Heart right ventricle (tissue), 16 donors: ENCODE data around the gene AKR1C3. TPM values are rescaled to one million over a fixed set of nuclear protein-coding genes. Genes with fewer than 3 reads are reported as not detected.
"Not testable (repeated sequence)": the region's sequence is repeated elsewhere in the genome, so short reads cannot be mapped to it uniquely, and the experiment has no call there.

Source experiments
- ATAC-seq, 8 donors: fragments of 200-7000 bp; cut with Tn5 transposase; one replicate each; pipeline ENCODE4 v1.9.1; 2020; ENCODE audit warnings: mild to moderate bottlenecking in 8 of 8, moderate library complexity in 8 of 8, moderate number of reproducible peaks in 1 of 8
- DNase-seq, 2 donors: peaks; one replicate each; pipeline ENCODE4 v3.0.0-alpha.2; 2020
- H3K27ac ChIP-seq, 10 donors: fragments of 200-600 bp; sonication (generic) in 2 of 10; one replicate each; pipeline versions ENCODE4 v1.5.0 to v1.8.0; 2020 to 2022; ENCODE audit warnings: mild to moderate bottlenecking in 3 of 10
- H3K27me3 ChIP-seq, 7 donors: fragments of 200-600 bp; one replicate each; pipeline ENCODE4 v1.8.0; 2021 to 2022; ENCODE audit warnings: mild to moderate bottlenecking in 2 of 7
- H3K36me3 ChIP-seq, 9 donors: fragments of 200-600 bp; sonication (generic) in 1 of 9; one replicate each; pipeline versions ENCODE4 v1.5.0 to v1.8.0; 2020 to 2022; ENCODE audit warnings: mild to moderate bottlenecking in 2 of 9
- H3K4me1 ChIP-seq, 9 donors: fragments of 200-600 bp; sonication (generic) in 1 of 9; one replicate each; pipeline versions ENCODE4 v1.5.0 to v1.8.0; 2020 to 2022; ENCODE audit warnings: mild to moderate bottlenecking in 4 of 9
- H3K4me3 ChIP-seq, 10 donors: fragments of 200-600 bp; sonication (generic) in 2 of 10; one replicate each; pipeline versions ENCODE4 v1.5.0 to v1.8.0; 2020 to 2022; ENCODE audit warnings: mild to moderate bottlenecking in 7 of 10, moderate library complexity in 2 of 10
- H3K9me3 ChIP-seq, 11 donors: fragments of 200-600 bp in 10 of 11; sonication (generic) in 2 of 11; one replicate each; pipeline versions ENCODE4 v1.5.0 to v1.8.0; 2013 to 2022; ENCODE audit warnings: mild to moderate bottlenecking in 2 of 11, control low read depth in 1 of 11, moderate library complexity in 1 of 11
- WGBS, 2 donors: extraction: QIAGEN DNeasy Blood & Tissue Kit; methylation state at CpG; one replicate each; pipeline ENCODE4 v1.1.7; 2013; ENCODE audit warnings: inconsistent platforms in 1 of 2; 5-methylcytosine and 5-hydroxymethylcytosine counted together
- intact Hi-C, 10 donors: fragments of 100-400 bp; cut with DNase I; formaldehyde crosslinking; loops; one replicate each; pipeline versions ENCODE4 v1.11.1 to v1.14.2; 2022
- polyA plus RNA-seq, 2 donors: library from polyadenylated mRNA; stranded (reverse); fragments of 200-250 nt; gene quantifications; one replicate each; pipeline ENCODE4 v1.2.3, GENCODE V29; 2013
- total RNA-seq, 10 donors: library from RNA; stranded (reverse); fragmentation: NEBNext Ultra II Directional in 3 of 10; extraction: Animal tissue kit (Norgen Biotek cat#: 25700) in 3 of 10; gene quantifications; one replicate each; pipeline versions ENCODE4 v1.2.1 to v1.2.4, GENCODE V29; 2021 to 2023
- TF ChIP-seq, protein P1 (sequence below), 9 donors: fragments of 200-600 bp; sonication (generic) in 2 of 9; IDR thresholded peaks; one replicate each; pipeline versions ENCODE4 v1.5.0 to v1.8.0; 2021 to 2022; ENCODE audit warnings: antibody characterized with exemption in 9 of 9, mild to moderate bottlenecking in 5 of 9, moderate library complexity in 1 of 9
- donor health status: Arrhythmogenic right ventricular cardiomyopathy.
- donor health status: ischemic (EF 13 %, LVEDD 7.1; RV severe dilation, severe dysfunction).
- donor health status: healthy with polysubstance abuse.
- donor health status: DM: no; HTN: yes; CAD: no.
- donor health status: DM: no; HTN: no; CAD: no.
- donor health status: ischemic (EF 25% LVEDD 6.9; RV normal size, moderate dysfunction).
- donor health status: ischemic (EF 25% LVEDD 5.7; RV mildly dilated, moderate dysfunction).
- donor health status: healthy.
- donor health status: DM: yes; HTN: yes; CAD: no.
- donor health status: Ischemic cardiomyopathy.
- donor health status: ischemic (EF 35%, LVEDD 5.7; RV mildly dilated, moderate dysfunction).
- donor health status: nonischemic (EF 11% LVEDD 7.7; RV severe dilation, severe dysfunction).
- donor health status: DM: yes; HTN: yes; CAD: no.
- donor health status: PGD.
- donor health status: ischemic (EF 29% LVEDD 5.4; RV normal size, mild dysfunction).
- donor health status: nonischemic (EF 23%, LVEDD 6.1; RV moderate dilation, normal function).

AKR1C3 gene
- total and polyA plus RNA-seq, 12 donors, result 8.2 to 30.6 (median 19.0) TPM

DNA sequence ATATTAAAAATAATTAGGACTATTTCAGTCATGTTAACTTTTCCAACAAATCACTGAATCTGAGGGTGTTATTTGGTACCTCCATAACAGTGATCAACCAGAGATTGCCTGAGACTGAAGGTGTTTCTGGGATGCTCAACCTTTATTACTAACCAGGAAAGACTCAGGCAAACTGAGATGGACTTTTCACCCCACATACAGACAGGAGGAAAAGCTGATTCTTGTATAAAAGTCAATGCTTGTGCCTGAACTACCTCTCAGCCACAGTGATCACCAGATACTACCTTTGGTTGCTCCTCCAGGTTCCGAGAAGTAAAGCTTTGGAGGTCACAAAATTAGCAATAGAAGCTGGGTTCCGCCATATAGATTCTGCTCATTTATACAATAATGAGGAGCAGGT is 1.9 kb downstream of the AKR1C3 start:
- Histone ChIP-seq H3K9me3 (peaks cover 0 to 10% (median 0%) of the 10 kb centered on the region in 11 donors), H3K36me3 (peaks cover 0 to 45% (median 21%) of the 10 kb centered on the region in 9 donors), H3K4me1 (peaks cover 0 to 23% (median 0%) of the 10 kb centered on the region in 9 donors), H3K4me3 (peak overlapping the region in 9 of 10 donors; percentile 19 to 68 (median 62)), H3K27me3 (no peaks in the 10 kb centered on the region), H3K27ac (peak overlapping the region in 3 of 10 donors; percentile 18 to 62 (median 57))
- TF ChIP-seq, protein P1, sequence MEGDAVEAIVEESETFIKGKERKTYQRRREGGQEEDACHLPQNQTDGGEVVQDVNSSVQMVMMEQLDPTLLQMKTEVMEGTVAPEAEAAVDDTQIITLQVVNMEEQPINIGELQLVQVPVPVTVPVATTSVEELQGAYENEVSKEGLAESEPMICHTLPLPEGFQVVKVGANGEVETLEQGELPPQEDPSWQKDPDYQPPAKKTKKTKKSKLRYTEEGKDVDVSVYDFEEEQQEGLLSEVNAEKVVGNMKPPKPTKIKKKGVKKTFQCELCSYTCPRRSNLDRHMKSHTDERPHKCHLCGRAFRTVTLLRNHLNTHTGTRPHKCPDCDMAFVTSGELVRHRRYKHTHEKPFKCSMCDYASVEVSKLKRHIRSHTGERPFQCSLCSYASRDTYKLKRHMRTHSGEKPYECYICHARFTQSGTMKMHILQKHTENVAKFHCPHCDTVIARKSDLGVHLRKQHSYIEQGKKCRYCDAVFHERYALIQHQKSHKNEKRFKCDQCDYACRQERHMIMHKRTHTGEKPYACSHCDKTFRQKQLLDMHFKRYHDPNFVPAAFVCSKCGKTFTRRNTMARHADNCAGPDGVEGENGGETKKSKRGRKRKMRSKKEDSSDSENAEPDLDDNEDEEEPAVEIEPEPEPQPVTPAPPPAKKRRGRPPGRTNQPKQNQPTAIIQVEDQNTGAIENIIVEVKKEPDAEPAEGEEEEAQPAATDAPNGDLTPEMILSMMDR (IDR thresholded peaks at IDR 0.05), result no peak
- 72 to 73% methylated on average over 2 of the region's 2 CpGs for WGBS, 2 donors
- intact Hi-C loops, result loop anchor here in 7 of 10 donors (2.0 to 10.0 kb wide), 10 partner anchors 79 to 289 kb away; no protein-coding TSS in a partner anchor
- no peak for ATAC-seq
- DNase-seq, result no peak

DNA sequence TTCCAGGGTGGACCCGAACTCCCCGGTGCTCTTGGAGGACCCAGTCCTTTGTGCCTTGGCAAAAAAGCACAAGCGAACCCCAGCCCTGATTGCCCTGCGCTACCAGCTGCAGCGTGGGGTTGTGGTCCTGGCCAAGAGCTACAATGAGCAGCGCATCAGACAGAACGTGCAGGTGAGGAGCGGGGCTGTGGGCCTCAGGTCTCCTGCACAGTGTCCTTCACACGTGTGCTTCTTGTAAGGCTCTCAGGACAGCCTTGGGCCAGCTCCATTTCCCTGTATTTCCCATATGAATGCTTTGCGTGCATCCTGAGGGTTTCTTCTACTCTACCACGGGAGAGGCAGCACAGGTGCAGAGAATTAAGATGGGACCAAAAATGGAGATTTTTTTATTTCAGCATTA is 8.3 kb downstream of the AKR1C3 start:
- ATAC-seq, H3K4me3 ChIP-seq, H3K27me3 ChIP-seq, DNase-seq, H3K27ac ChIP-seq, H3K4me1 ChIP-seq, H3K9me3 ChIP-seq: not testable (repeated sequence)
- peaks cover 0 to 96% (median 39%) of the 10 kb centered on the region in 9 donors for H3K36me3 ChIP-seq
- WGBS, 2 donors, result 75 to 92% methylated on average over 2 to 3 of the region's 11 CpGs
- intact Hi-C loops, result loop anchor here in 1 of 10 donors (10.0 kb wide), 1 partner anchor 182 kb away; no protein-coding TSS in a partner anchor

DNA sequence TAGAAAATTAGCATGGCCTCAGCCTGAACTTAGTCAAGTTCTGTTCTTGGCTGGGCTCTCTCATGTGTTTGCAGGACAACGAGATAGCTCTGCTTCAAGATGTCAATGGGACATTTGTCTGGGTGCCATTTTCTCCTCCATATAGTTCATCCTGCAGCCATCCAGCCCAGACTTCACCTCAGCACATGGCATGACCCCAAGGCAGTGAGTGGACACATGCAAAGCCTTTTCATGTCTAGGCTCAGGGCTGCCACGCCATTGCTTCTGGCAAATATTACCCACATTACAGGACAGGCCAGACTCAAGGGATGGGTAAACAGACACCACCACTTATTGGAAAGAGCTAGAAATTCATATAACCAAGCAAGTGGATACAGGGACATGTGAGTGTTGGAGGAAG is 9.3 kb downstream of the AKR1C3 start:
- intact Hi-C loops, result loop anchor here in 1 of 10 donors (10.0 kb wide), 1 partner anchor 181 kb away; no protein-coding TSS in a partner anchor
- Histone ChIP-seq H3K4me3 (no peak overlapping the region), H3K27me3 (no peaks in the 10 kb centered on the region), H3K4me1 (peaks cover 0 to 3% (median 0%) of the 10 kb centered on the region in 9 donors), H3K9me3 (no peaks in the 10 kb centered on the region), H3K36me3 (peaks cover 0 to 96% (median 37%) of the 10 kb centered on the region in 9 donors), H3K27ac (no peak overlapping the region)
- DNase-seq (no peak), ATAC-seq (no peak)
- 78 to 79% methylated on average over 2 of the region's 2 CpGs for WGBS, 2 donors
- TF ChIP-seq, protein P1 (IDR thresholded peaks at IDR 0.05), result no peak

DNA sequence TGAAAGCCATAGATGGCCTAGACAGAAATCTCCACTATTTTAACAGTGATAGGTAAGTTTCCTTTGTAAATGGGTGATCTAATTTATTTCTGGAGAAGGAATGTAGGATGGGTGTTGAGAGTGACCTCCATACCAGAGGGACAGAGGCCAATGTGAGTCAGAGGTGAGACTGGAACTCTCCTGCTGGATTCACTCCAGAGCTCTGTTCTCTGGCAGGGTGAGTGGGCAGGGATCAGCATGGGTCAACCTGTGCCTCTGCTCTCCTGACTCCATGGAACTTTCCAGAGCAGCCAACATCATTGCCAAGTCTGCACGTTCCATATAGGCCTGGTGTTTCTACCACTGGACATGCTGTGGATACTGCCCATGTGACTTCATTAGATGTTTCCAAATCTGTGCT is 11.4 kb downstream of the AKR1C3 start:
- Histone ChIP-seq H3K9me3 (no peaks in the 10 kb centered on the region), H3K27me3 (no peaks in the 10 kb centered on the region), H3K36me3 (peaks cover 0 to 79% (median 25%) of the 10 kb centered on the region in 9 donors), H3K4me1 (peaks cover 0 to 3% (median 0%) of the 10 kb centered on the region in 9 donors), H3K27ac (no peak overlapping the region), H3K4me3 (no peak overlapping the region)
- no peak for DNase-seq
- intact Hi-C loops, result loop anchor here in 1 of 10 donors (10.0 kb wide), 1 partner anchor 179 kb away; no protein-coding TSS in a partner anchor
- ATAC-seq, result peak in 1 of 8 donors; percentile 75
- 84 to 95% methylated on average over 1 of the region's 1 CpG for WGBS, 2 donors
- TF ChIP-seq, protein P1 (IDR thresholded peaks at IDR 0.05), result no peak

DNA sequence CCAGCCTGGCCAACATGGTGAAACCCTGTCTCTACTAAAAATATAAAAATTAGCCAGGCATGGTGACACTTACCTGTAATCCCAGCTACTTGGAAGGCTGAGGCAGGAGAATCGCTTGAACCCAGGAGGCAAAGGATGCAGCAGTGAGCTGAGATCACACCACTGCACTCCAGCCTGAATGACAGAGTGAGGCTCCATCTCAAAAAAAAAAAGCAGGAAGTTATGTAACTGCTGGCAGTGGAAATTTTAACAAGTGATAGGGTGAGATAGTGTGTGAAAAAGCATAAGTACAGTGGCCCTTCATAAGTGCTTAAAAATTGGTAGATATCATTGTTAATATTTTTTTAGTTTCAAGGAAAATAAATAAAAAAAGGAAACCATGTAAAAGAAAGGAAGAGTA is 12.3 kb downstream of the AKR1C3 start:
- DNase-seq, result no peak
- intact Hi-C loops, result loop anchor here in 1 of 10 donors (10.0 kb wide), 1 partner anchor 178 kb away; no protein-coding TSS in a partner anchor
- no peak for ATAC-seq

More for the DNA sequence above, 12.3 kb downstream of the AKR1C3 start:
- no peak overlapping the region for H3K4me3 ChIP-seq
- WGBS, 2 donors, result 78 to 88% methylated on average over 1 of the region's 1 CpG
- H3K36me3 ChIP-seq, result peaks cover 0 to 69% (median 15%) of the 10 kb centered on the region in 9 donors
- H3K27ac ChIP-seq, result no peak overlapping the region
- H3K4me1 ChIP-seq, result peaks cover 0 to 3% (median 0%) of the 10 kb centered on the region in 9 donors
- no peaks in the 10 kb centered on the region for H3K9me3 ChIP-seq
- H3K27me3 ChIP-seq, result no peaks in the 10 kb centered on the region
- TF ChIP-seq, protein P1 (IDR thresholded peaks at IDR 0.05), result no peak
